Heart left ventricle (tissue), 13 donors: ENCODE results near the gene SH3BP4.

Experiments
- POLR2A ChIP-seq, 2 donors: fragments of 450-650 bp; IDR thresholded peaks; one replicate each; pipeline ENCODE4 v1.6.1; 2017; ENCODE audit warnings: antibody characterized with exemption in 2 of 2, mild to moderate bottlenecking in 2 of 2, moderate library complexity in 2 of 2
- TF ChIP-seq, protein P1 (sequence below), 12 donors: fragments of 200-600 bp; sonication (generic) in 4 of 12; IDR thresholded peaks; one replicate each; pipeline versions ENCODE4 v1.5.0 to v1.8.0; 2018 to 2022; ENCODE audit warnings: antibody characterized with exemption in 12 of 12, mild to moderate bottlenecking in 5 of 12
- donor health status: ischemic (EF 13 %, LVEDD 7.1; RV severe dilation, severe dysfunction).
- donor health status: DM: no; HTN: yes; CAD: no.
- donor health status: DM: no; HTN: no; CAD: no.
- donor health status: ischemic (EF 25% LVEDD 6.9; RV normal size, moderate dysfunction).
- donor health status: ischemic (EF 25% LVEDD 5.7; RV mildly dilated, moderate dysfunction).
- donor health status: ischemic (EF 35%, LVEDD 5.7; RV mildly dilated, moderate dysfunction).
- donor health status: nonischemic (EF 11% LVEDD 7.7; RV severe dilation, severe dysfunction).
- donor health status: DM: yes; HTN: yes; CAD: no.
- donor health status: PGD.
- donor health status: ischemic (EF 29% LVEDD 5.4; RV normal size, mild dysfunction).
- donor health status: nonischemic (EF 23%, LVEDD 6.1; RV moderate dilation, normal function).

DNA sequence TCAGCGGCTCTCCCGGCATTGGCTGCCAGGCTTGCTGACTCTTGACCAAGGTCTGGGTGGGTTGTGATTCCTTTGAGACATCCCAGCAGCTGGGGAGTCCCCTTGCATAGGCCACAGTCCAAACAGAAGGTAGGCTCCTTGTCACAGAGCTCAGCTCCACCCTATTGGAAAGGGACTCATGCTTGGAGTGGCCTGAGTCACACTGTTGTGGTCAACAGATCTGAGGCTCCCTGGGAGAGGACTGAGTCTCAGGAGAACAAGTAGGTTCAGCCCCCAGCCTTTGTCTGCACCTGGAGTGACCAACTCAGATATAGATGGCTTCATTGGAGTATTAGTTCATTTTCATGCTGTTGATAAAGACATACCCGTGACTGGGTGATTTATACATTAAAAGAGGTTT lies 32.1 kb upstream of the SH3BP4 start:
- TF ChIP-seq, protein P1, sequence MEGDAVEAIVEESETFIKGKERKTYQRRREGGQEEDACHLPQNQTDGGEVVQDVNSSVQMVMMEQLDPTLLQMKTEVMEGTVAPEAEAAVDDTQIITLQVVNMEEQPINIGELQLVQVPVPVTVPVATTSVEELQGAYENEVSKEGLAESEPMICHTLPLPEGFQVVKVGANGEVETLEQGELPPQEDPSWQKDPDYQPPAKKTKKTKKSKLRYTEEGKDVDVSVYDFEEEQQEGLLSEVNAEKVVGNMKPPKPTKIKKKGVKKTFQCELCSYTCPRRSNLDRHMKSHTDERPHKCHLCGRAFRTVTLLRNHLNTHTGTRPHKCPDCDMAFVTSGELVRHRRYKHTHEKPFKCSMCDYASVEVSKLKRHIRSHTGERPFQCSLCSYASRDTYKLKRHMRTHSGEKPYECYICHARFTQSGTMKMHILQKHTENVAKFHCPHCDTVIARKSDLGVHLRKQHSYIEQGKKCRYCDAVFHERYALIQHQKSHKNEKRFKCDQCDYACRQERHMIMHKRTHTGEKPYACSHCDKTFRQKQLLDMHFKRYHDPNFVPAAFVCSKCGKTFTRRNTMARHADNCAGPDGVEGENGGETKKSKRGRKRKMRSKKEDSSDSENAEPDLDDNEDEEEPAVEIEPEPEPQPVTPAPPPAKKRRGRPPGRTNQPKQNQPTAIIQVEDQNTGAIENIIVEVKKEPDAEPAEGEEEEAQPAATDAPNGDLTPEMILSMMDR (IDR thresholded peaks at IDR 0.05) = no peak
- no peak for TF ChIP-seq POLR2A (IDR thresholded peaks at IDR 0.05)
